H1 (cell line): ENCODE results near the gene TPSG1. TPM values are rescaled to one million over a fixed set of nuclear protein-coding genes. Genes with fewer than 3 reads are reported as not detected.
"Not testable (repeated sequence)": the region's sequence is repeated elsewhere in the genome, so short reads cannot be mapped to it uniquely, and the experiment has no call there.

ENCODE experiments used
- CTCF ChIA-PET: fragments of 300-600 bp; sonication (Branson Sonifier 250); formaldehyde crosslinking; loops from one replicate; lab custom pipeline; 2021; ENCODE audit not compliant: partially characterized antibody; lab: Charles Lee
- POLR2A ChIA-PET: fragments of 300-600 bp; sonication (Branson Sonifier 250); formaldehyde crosslinking; loops from one replicate; lab custom pipeline; 2021; ENCODE audit warnings: inconsistent platforms; ENCODE audit not compliant: partially characterized antibody; lab: Charles Lee
- DNase-seq, 2 experiments: peaks; one replicate each; pipeline versions ENCODE4 v3.0.0 to v3.0.0-alpha.2; 2010 to 2022; ENCODE audit warnings: low spot score in 2 of 2, low read depth in 1 of 2, mixed read lengths in 1 of 2
- FAIRE-seq: peaks from 2 replicates; lab custom pipeline; 2011; peaks lifted over from hg19 to GRCh38; lab: Jason Lieb, UNC
- H2AFZ ChIP-seq: 2 replicates; pipeline ENCODE4 v1.8.1; 2012; ENCODE audit warnings: low read length, inconsistent platforms
- H2AK5ac ChIP-seq: 2 replicates; pipeline ENCODE4 v1.6.1; 2013; ENCODE audit warnings: low read depth, low read length
- H2BK120ac ChIP-seq: replicated peaks from 2 replicates; pipeline ENCODE3; 2013; ENCODE audit warnings: low read depth, low read length, inconsistent platforms
- H2BK12ac ChIP-seq: 2 replicates; pipeline ENCODE4 v1.6.1; 2013; ENCODE audit warnings: low read depth, low read length
- H2BK15ac ChIP-seq: 2 replicates; pipeline ENCODE4 v1.6.1; 2013; ENCODE audit warnings: low read length
- H2BK20ac ChIP-seq: 2 replicates; pipeline ENCODE4 v1.6.1; 2013; ENCODE audit warnings: low read length
- H2BK5ac ChIP-seq: 2 replicates; pipeline ENCODE4 v1.6.1; 2013; ENCODE audit warnings: low read depth, low read length
- H3K14ac ChIP-seq: 2 replicates; pipeline ENCODE4 v1.6.1; 2013; ENCODE audit warnings: inconsistent platforms; ENCODE audit not compliant: insufficient read length
- H3K18ac ChIP-seq: 2 replicates; pipeline ENCODE4 v1.6.1; 2013; ENCODE audit warnings: low read length; ENCODE audit errors: extremely low read depth
- H3K23ac ChIP-seq: 2 replicates; pipeline ENCODE4 v1.6.1; 2013; ENCODE audit warnings: inconsistent platforms; ENCODE audit not compliant: insufficient read length
- H3K23me2 ChIP-seq: 2 replicates; pipeline ENCODE4 v1.6.1; 2013; ENCODE audit warnings: low read depth, low read length
- H3K27ac ChIP-seq: 2 replicates; pipeline ENCODE4 v1.6.1; 2011; ENCODE audit warnings: low read depth, low read length, inconsistent platforms
- H3K27me3 ChIP-seq, 4 experiments: replicated peaks in 1 of 4; 1 replicate in 1 of 4; 2 replicates in 3 of 4; pipeline versions ENCODE4 v1.6.1 to v1.8.1; 2011 to 2013; ENCODE audit warnings: low read length in 3 of 4, mild to moderate bottlenecking in 3 of 4, inconsistent platforms in 2 of 4, mixed read lengths in 2 of 4, moderate library complexity in 1 of 4; ENCODE audit not compliant: control insufficient read depth in 3 of 4, insufficient read depth in 3 of 4; ENCODE audit errors: extremely low read depth in 1 of 4
- H3K36me3 ChIP-seq, 4 experiments: 2 replicates each; pipeline versions ENCODE4 v1.6.1 to v1.8.1; 2011 to 2013; ENCODE audit warnings: mild to moderate bottlenecking in 4 of 4, low read length in 3 of 4, moderate library complexity in 2 of 4, control low read depth in 1 of 4, inconsistent platforms in 1 of 4; ENCODE audit not compliant: insufficient read depth in 4 of 4, control insufficient read depth in 2 of 4
- H3K4ac ChIP-seq: replicated peaks from 2 replicates; pipeline ENCODE3; 2013; ENCODE audit warnings: low read length, low read depth, mixed read lengths, inconsistent platforms; ENCODE audit not compliant: insufficient read length
- H3K4me1 ChIP-seq, 4 experiments: replicated peaks in 1 of 4; 1 replicate in 1 of 4; 2 replicates in 3 of 4; pipeline versions ENCODE4 v1.6.1 to v1.8.1; 2011 to 2013; ENCODE audit warnings: low read length in 3 of 4, inconsistent platforms in 2 of 4, mixed read lengths in 1 of 4; ENCODE audit not compliant: insufficient read depth in 4 of 4, control insufficient read depth in 3 of 4
- H3K4me2 ChIP-seq, 2 experiments: 2 replicates each; pipeline versions ENCODE4 v1.6.1 to v1.8.1; 2011 to 2013; ENCODE audit warnings: low read depth in 2 of 2, low read length in 2 of 2, control low read depth in 1 of 2, inconsistent platforms in 1 of 2, mild to moderate bottlenecking in 1 of 2; ENCODE audit not compliant: insufficient read depth in 1 of 2
- H3K4me3 ChIP-seq, 4 experiments: fragments of 200-600, 300-600 bp in 1 of 4; sonication (generic), shearing (Covaris generic), sonication (Bioruptor Twin) in 1 of 4; 2 replicates each; pipeline versions ENCODE4 v1.5.1 to v1.8.1; 2011 to 2016; ENCODE audit warnings: low read length in 4 of 4, low read depth in 3 of 4, control low read depth in 2 of 4, inconsistent platforms in 2 of 4, mild to moderate bottlenecking in 2 of 4, mixed read lengths in 1 of 4, moderate library complexity in 1 of 4; ENCODE audit not compliant: insufficient read depth in 2 of 4; ENCODE audit errors: extremely low read depth in 1 of 4
- H3K56ac ChIP-seq: replicated peaks from 2 replicates; pipeline ENCODE3; 2013; ENCODE audit warnings: low read depth, mild to moderate bottlenecking, mixed read lengths, low read length, inconsistent platforms; ENCODE audit not compliant: insufficient read length
- H3K79me1 ChIP-seq: 2 replicates; pipeline ENCODE4 v1.6.1; 2013; ENCODE audit warnings: low read depth, low read length, control low read depth
- H3K79me2 ChIP-seq, 2 experiments: 2 replicates each; pipeline versions ENCODE4 v1.6.1 to v1.8.1; 2012 to 2013; ENCODE audit warnings: low read length in 2 of 2, mild to moderate bottlenecking in 2 of 2, inconsistent platforms in 1 of 2; ENCODE audit not compliant: insufficient read depth in 2 of 2, control insufficient read depth in 1 of 2
- H3K9ac ChIP-seq, 4 experiments: replicated peaks in 1 of 4; 1 replicate in 1 of 4; 2 replicates in 3 of 4; pipeline versions ENCODE4 v1.6.1 to v1.8.1; 2011 to 2013; ENCODE audit warnings: low read depth in 3 of 4, low read length in 3 of 4, control low read depth in 2 of 4, mild to moderate bottlenecking in 2 of 4, moderate library complexity in 2 of 4, inconsistent platforms in 1 of 4; ENCODE audit errors: extremely low read depth in 1 of 4
- H3K9me3 ChIP-seq, 2 experiments: 2 replicates each; pipeline versions ENCODE4 v1.6.1 to v1.8.1; 2012 to 2013; ENCODE audit warnings: mild to moderate bottlenecking in 2 of 2, moderate library complexity in 2 of 2, control low read depth in 1 of 2, inconsistent platforms in 1 of 2, low read depth in 1 of 2, low read length in 1 of 2, mixed read lengths in 1 of 2; ENCODE audit not compliant: insufficient read depth in 2 of 2
- H4K20me1 ChIP-seq, 2 experiments: replicated peaks in 1 of 2; 2 replicates each; pipeline versions ENCODE3 to v1.8.1; 2011 to 2013; ENCODE audit warnings: inconsistent platforms in 2 of 2, low read length in 2 of 2, mild to moderate bottlenecking in 1 of 2; ENCODE audit not compliant: insufficient read depth in 2 of 2, control insufficient read depth in 1 of 2
- H4K5ac ChIP-seq: 2 replicates; pipeline ENCODE4 v1.6.1; 2013; ENCODE audit warnings: low read length, low read depth, mixed read lengths, inconsistent platforms; ENCODE audit not compliant: insufficient read length
- H4K8ac ChIP-seq: 2 replicates; pipeline ENCODE4 v1.8.0; 2013; ENCODE audit warnings: mild to moderate bottlenecking, moderate library complexity, low read length, inconsistent platforms; ENCODE audit not compliant: insufficient read depth; ENCODE audit errors: extremely low read depth
- H4K91ac ChIP-seq: replicated peaks from 2 replicates; pipeline ENCODE3; 2013; ENCODE audit warnings: low read length, mixed read lengths, inconsistent platforms; ENCODE audit not compliant: insufficient read length
- WGBS, 2 experiments: shearing (Covaris generic) in 1 of 2; methylation state at CpG; one replicate each; pipeline versions ENCODE4 v1.1.6 to v1.1.7; 2013 to 2015; ENCODE audit warnings: low lambda C conversion rate in 2 of 2, mixed read lengths in 2 of 2, inconsistent platforms in 1 of 2, low coverage in 1 of 2, missing lambda C conversion rate in 1 of 2; ENCODE audit not compliant: insufficient replicate concordance in 2 of 2, insufficient coverage in 1 of 2, insufficient read length in 1 of 2; ENCODE audit errors: extremely low coverage in 1 of 2, missing lambda C conversion rate in 1 of 2; 5-methylcytosine and 5-hydroxymethylcytosine counted together
- polyA plus RNA-seq, 7 experiments: library from polyadenylated mRNA; depleted of rRNA in 3 of 7; stranded (reverse) in 5 of 7; unstranded in 2 of 7; fragments of >200 nt in 5 of 7; fragments of 200-250 nt in 2 of 7; gene quantifications; 1 replicate in 5 of 7; 2 replicates in 1 of 7; 4 replicates in 1 of 7; pipeline versions ENCODE4 v1.2.1 to v1.2.3, GENCODE V29; 2011 to 2013; ENCODE audit warnings: missing spikeins in 2 of 7, mixed read lengths in 2 of 7
- total RNA-seq: library from RNA; stranded (reverse); fragmentation: NEBNext Ultra II Directional; extraction: Animal tissue kit (Norgen Biotek cat#: 25700); gene quantifications from 2 replicates; pipeline ENCODE4 v1.2.1, GENCODE V29; 2021

The TPSG1 gene
- total and polyA plus RNA-seq, 2 of the 8 experiments (the other 6 are each of a cell fraction or from before 2014, with no cell fraction given), result not detected

GRCh38 chr16:1269418-1269817 lies 44.4 kb upstream of the TPSG1 start:
- H3K79me2 ChIP-seq, H3K23me2 ChIP-seq, H2BK12ac ChIP-seq, H3K56ac ChIP-seq, H4K8ac ChIP-seq, H3K18ac ChIP-seq, H3K79me1 ChIP-seq, H3K9ac ChIP-seq, H3K27ac ChIP-seq, H3K4me1 ChIP-seq, H2AK5ac ChIP-seq, H2BK15ac ChIP-seq, H2BK5ac ChIP-seq, DNase-seq, H3K36me3 ChIP-seq, H3K4me3 ChIP-seq, H4K5ac ChIP-seq, H3K23ac ChIP-seq, FAIRE-seq, H3K14ac ChIP-seq, H3K27me3 ChIP-seq, H2BK120ac ChIP-seq, H3K9me3 ChIP-seq, H3K4ac ChIP-seq, H4K20me1 ChIP-seq, H4K91ac ChIP-seq, H2AFZ ChIP-seq, H2BK20ac ChIP-seq, POLR2A ChIA-PET: not testable (repeated sequence)
- 94% methylated on average over 7 of the region's 7 CpGs; no CpG with 5 or more reads in 1 of the 2 experiments for WGBS, 2 experiments
- CTCF ChIA-PET, result interaction anchor here (0.8 kb wide), 1 partner anchor 24 kb away, joined by 3 read pairs; no protein-coding TSS in a partner anchor
- H3K4me2 ChIP-seq, result 0 out of 4 replicates have a peak overlapping the region, but pooled peaks of 1 of the 2 experiments have one; percentile 48
